Endothelial cell of umbilical vein (primary cell): ENCODE measurements around the gene PRKAG2. TPM values are rescaled to one million over a fixed set of nuclear protein-coding genes. Genes with fewer than 3 reads are reported as not detected.

Experiments used
- BruUV-seq: library from RNA; stranded (reverse); fragments of 400-500 nt; replicated peaks from 2 replicates; lab custom pipeline; 2021; lab: Mats Ljungman, UMichigan
- CTCF ChIA-PET: fragments of 300-600, 350-600 bp; sonication (Branson Sonifier 250); formaldehyde crosslinking; loops from one replicate; lab custom pipeline; 2021; ENCODE audit warnings: antibody characterized with exemption, inconsistent platforms; lab: Charles Lee
- POLR2A ChIA-PET: fragments of 300-600, 350-600 bp; sonication (Branson Sonifier 250); formaldehyde crosslinking; loops from one replicate; lab custom pipeline; 2021; ENCODE audit warnings: antibody characterized with exemption, inconsistent platforms; lab: Charles Lee
- DNase-seq: peaks from one replicate; pipeline ENCODE4 v3.0.0-alpha.2; 2011; ENCODE audit warnings: low read depth, low spot score
- FAIRE-seq: peaks from 2 replicates; lab custom pipeline; 2011; peaks lifted over from hg19 to GRCh38; lab: Jason Lieb, UNC
- H2AFZ ChIP-seq: 2 replicates; pipeline ENCODE4 v1.6.0; 2012; ENCODE audit warnings: low read depth, low read length, control low read depth, inconsistent platforms
- H3K27ac ChIP-seq: 2 replicates; pipeline ENCODE4 v1.5.1; 2011; ENCODE audit warnings: low read depth, mild to moderate bottlenecking, control low read depth, low read length, moderate library complexity; ENCODE audit not compliant: insufficient read depth
- H3K27me3 ChIP-seq, 2 experiments: 2 replicates each; pipeline versions ENCODE4 v1.6.0 to v1.6.1; 2011; ENCODE audit warnings: low read length in 2 of 2, mixed read lengths in 1 of 2; ENCODE audit not compliant: control insufficient read depth in 2 of 2, insufficient read depth in 2 of 2
- H3K36me3 ChIP-seq, 2 experiments: 2 replicates in 1 of 2; 3 replicates in 1 of 2; pipeline ENCODE4 v1.5.1; 2011; ENCODE audit warnings: low read length in 2 of 2, mild to moderate bottlenecking in 1 of 2, moderate library complexity in 1 of 2; ENCODE audit not compliant: control insufficient read depth in 2 of 2, insufficient read depth in 2 of 2; ENCODE audit errors: extremely low read depth in 1 of 2
- H3K4me1 ChIP-seq: 3 replicates; pipeline ENCODE4 v1.5.1; 2011; ENCODE audit warnings: mild to moderate bottlenecking, low read length; ENCODE audit not compliant: control insufficient read depth, insufficient read depth; ENCODE audit errors: extremely low read depth
- H3K4me2 ChIP-seq: 2 replicates; pipeline ENCODE4 v1.6.1; 2011; ENCODE audit warnings: low read length, control low read depth, mixed read lengths; ENCODE audit not compliant: insufficient read depth
- H3K4me3 ChIP-seq, 3 experiments: fragments of 200-600 bp in 1 of 3; sonication (generic), shearing (Covaris generic) in 1 of 3; replicated peaks in 1 of 3; 2 replicates each; pipeline ENCODE4 v1.5.1; 2011 to 2016; ENCODE audit warnings: control low read depth in 3 of 3, low read length in 3 of 3, mild to moderate bottlenecking in 2 of 3, inconsistent platforms in 1 of 3, low read depth in 1 of 3, moderate library complexity in 1 of 3; ENCODE audit not compliant: insufficient read depth in 1 of 3
- H3K79me2 ChIP-seq: 2 replicates; pipeline ENCODE4 v1.6.0; 2012; ENCODE audit warnings: low read length, inconsistent platforms; ENCODE audit not compliant: control insufficient read depth, insufficient read depth
- H3K9ac ChIP-seq: replicated peaks from 2 replicates; pipeline ENCODE3; 2011; ENCODE audit warnings: low read length, control low read depth; ENCODE audit not compliant: insufficient read depth; ENCODE audit errors: extremely low read depth
- H3K9me1 ChIP-seq: replicated peaks from 3 replicates; pipeline ENCODE4 v1.6.0; 2011; ENCODE audit warnings: mild to moderate bottlenecking, low read length; ENCODE audit not compliant: control insufficient read depth, insufficient read depth; ENCODE audit errors: extremely low read depth
- H3K9me3 ChIP-seq: replicated peaks from 2 replicates; pipeline ENCODE4 v1.5.1; 2012; ENCODE audit warnings: low read length, inconsistent platforms; ENCODE audit not compliant: control insufficient read depth, insufficient read depth
- H4K20me1 ChIP-seq: replicated peaks from 2 replicates; pipeline ENCODE3; 2011; ENCODE audit warnings: mild to moderate bottlenecking, low read length; ENCODE audit not compliant: control insufficient read depth, insufficient read depth; ENCODE audit errors: extremely low read depth
- CTCF ChIP-seq, 2 donors: IDR thresholded peaks; 1 replicate in 1 of 2; 2 replicates in 1 of 2; pipeline ENCODE4 v1.5.1; 2011; ENCODE audit warnings: low read length in 2 of 2, mild to moderate bottlenecking in 2 of 2, moderate library complexity in 2 of 2, control low read depth in 1 of 2, inconsistent platforms in 1 of 2, low read depth in 1 of 2; ENCODE audit not compliant: insufficient read depth in 1 of 2; ENCODE audit errors: extremely low read depth in 1 of 2
- EZH2 ChIP-seq: IDR thresholded peaks from 2 replicates; pipeline ENCODE4 v1.6.1; 2012; ENCODE audit warnings: borderline replicate concordance, low read depth, mild to moderate bottlenecking, moderate library complexity, low read length, inconsistent platforms; ENCODE audit not compliant: severe bottlenecking
- FOS ChIP-seq: IDR thresholded peaks from 2 replicates; pipeline ENCODE4 v1.6.1; 2011; ENCODE audit warnings: mild to moderate bottlenecking, low read length, moderate library complexity, borderline replicate concordance; ENCODE audit not compliant: insufficient read depth
- GATA2 ChIP-seq: IDR thresholded peaks from 2 replicates; pipeline ENCODE4 v1.7.0; 2011; ENCODE audit warnings: low read depth, mild to moderate bottlenecking, moderate library complexity, mixed read lengths, low read length; ENCODE audit not compliant: insufficient read length, insufficient read depth
- JUN ChIP-seq: IDR thresholded peaks from 2 replicates; pipeline ENCODE4 v1.6.1; 2011; ENCODE audit warnings: borderline replicate concordance, low read depth; ENCODE audit not compliant: insufficient read length, insufficient read depth
- MAX ChIP-seq: IDR thresholded peaks from 2 replicates; pipeline ENCODE4 v1.6.1; 2011; ENCODE audit not compliant: insufficient read depth, insufficient read length
- MYC ChIP-seq: IDR thresholded peaks from one replicate; pipeline ENCODE4 v1.6.1; 2011; ENCODE audit warnings: mild to moderate bottlenecking, low read depth, low read length
- POLR2A ChIP-seq: IDR thresholded peaks from 2 replicates; pipeline ENCODE4 v1.6.1; 2012; ENCODE audit warnings: low read depth, mild to moderate bottlenecking, control low read depth, low read length
- POLR2AphosphoS5 ChIP-seq: IDR thresholded peaks from 2 replicates; pipeline ENCODE4 v1.6.1; 2012; ENCODE audit warnings: low read depth, mild to moderate bottlenecking, control low read depth, low read length, moderate library complexity; ENCODE audit not compliant: insufficient read depth
- dilution Hi-C: fragments of 300-500 bp; cut with MboI; formaldehyde crosslinking; loops from one replicate; pipeline ENCODE4 v1.15.0; 2019; ENCODE audit warnings: low sequenced_read_pairs; ENCODE audit not compliant: extremely low pct_ligation_motif_present
- intact Hi-C: fragments of 100-400 bp; cut with micrococcal nuclease; formaldehyde crosslinking; loops from one replicate; pipeline ENCODE4 v1.10.0; 2022
- polyA plus RNA-seq, 4 experiments: library from polyadenylated mRNA; depleted of rRNA in 3 of 4; stranded (reverse) in 3 of 4; unstranded in 1 of 4; fragments of >200 nt; gene quantifications; 2 replicates each; pipeline versions ENCODE4 v1.2.1 to v1.2.3, GENCODE V29; 2011 to 2012; ENCODE audit warnings: missing spikeins in 1 of 4
- total RNA-seq: library from RNA; stranded (reverse); gene quantifications from 2 replicates; pipeline ENCODE4 v1.2.3, GENCODE V29; 2021

Gene PRKAG2
- total and polyA plus RNA-seq, 2 donors (not counting 3 experiments of a cell fraction or from before 2014, with no cell fraction given), result 19.3 to 51.5 TPM

- Histone ChIP-seq H3K9me1 (no peaks in the 10 kb centered on the region), H3K4me1 (peaks cover 9% of the 10 kb centered on the region), H3K79me2 (peaks cover 90% of the 10 kb centered on the region), H3K27ac (no peak overlapping the region), H3K27me3 (no peaks in the 10 kb centered on the region), H3K4me2 (no peak overlapping the region), H2AFZ (no peak overlapping the region), H3K36me3 (no peaks in the 10 kb centered on the region), H3K4me3 (no peak overlapping the region), H3K9ac (no peak overlapping the region), H4K20me1 (peaks cover 29% of the 10 kb centered on the region), H3K9me3 (no peaks in the 10 kb centered on the region)
- no peak for FAIRE-seq
- no peak for DNase-seq
- dilution Hi-C loops (no loop called here), intact Hi-C loops (no loop called here)
- no TSS peak for BruUV-seq
- POLR2A ChIA-PET, result no interaction called here
- no peak for TF ChIP-seq EZH2
- no peak for TF ChIP-seq FOS
- TF ChIP-seq JUN, result no peak
- no peak for TF ChIP-seq MAX
- no peak for TF ChIP-seq POLR2AphosphoS5
- TF ChIP-seq MYC, result no peak
- TF ChIP-seq GATA2, result no peak
- no peak for TF ChIP-seq POLR2A
- no peak for TF ChIP-seq CTCF (IDR thresholded peaks at IDR 0.05; ENCODE audit: extremely low read depth in 1 of 2, insufficient read depth in 1 of 2, low read depth in 1 of 2, low read length in 2 of 2)
- CTCF ChIA-PET, result no interaction called here
These were observed 361.7 kb downstream of the PRKAG2 start for GRCh38 chr7:151515276-151515565.
